Liver (tissue), 9 donors: ENCODE measurements around the gene PSMB11. TPM values are rescaled to one million over a fixed set of nuclear protein-coding genes. Genes with fewer than 3 reads are reported as not detected.

Source experiments
- DNase-seq: peaks from one replicate; pipeline ENCODE4 v3.0.0-alpha.2; 2017; ENCODE audit warnings: low spot score
- H3K27ac ChIP-seq, 2 donors: one replicate each; pipeline ENCODE4 v1.7.0; 2013; ENCODE audit warnings: inconsistent platforms in 2 of 2, low read length in 2 of 2, control low read depth in 1 of 2, low read depth in 1 of 2, mild to moderate bottlenecking in 1 of 2
- H3K27me3 ChIP-seq, 4 donors: one replicate each; pipeline versions ENCODE4 v1.6.1 to v1.7.0; 2013; ENCODE audit warnings: low read length in 3 of 4, inconsistent platforms in 1 of 4, mild to moderate bottlenecking in 1 of 4, moderate library complexity in 1 of 4; ENCODE audit not compliant: control insufficient read depth in 4 of 4, insufficient read depth in 4 of 4
- H3K36me3 ChIP-seq, 4 donors: one replicate each; pipeline versions ENCODE4 v1.6.1 to v1.7.0; 2013; ENCODE audit warnings: low read length in 3 of 4, mild to moderate bottlenecking in 3 of 4, low read depth in 1 of 4, moderate library complexity in 1 of 4; ENCODE audit not compliant: control insufficient read depth in 4 of 4, insufficient read depth in 3 of 4
- H3K4me1 ChIP-seq, 4 donors: one replicate each; pipeline versions ENCODE4 v1.6.1 to v1.7.0; 2013; ENCODE audit warnings: low read length in 3 of 4, mild to moderate bottlenecking in 3 of 4, moderate library complexity in 1 of 4; ENCODE audit not compliant: control insufficient read depth in 4 of 4, insufficient read depth in 4 of 4
- H3K4me3 ChIP-seq, 3 donors: one replicate each; pipeline versions ENCODE4 v1.6.1 to v1.7.0; 2013; ENCODE audit warnings: low read length in 3 of 3, control low read depth in 1 of 3, low read depth in 1 of 3, mild to moderate bottlenecking in 1 of 3
- H3K9ac ChIP-seq, 2 donors: one replicate each; pipeline ENCODE4 v1.7.0; 2013; ENCODE audit warnings: low read length in 2 of 2, mild to moderate bottlenecking in 2 of 2, moderate library complexity in 2 of 2, control low read depth in 1 of 2, low read depth in 1 of 2
- H3K9me3 ChIP-seq, 4 donors: one replicate each; pipeline versions ENCODE4 v1.6.1 to v1.7.0; 2013; ENCODE audit warnings: low read length in 3 of 4; ENCODE audit not compliant: control insufficient read depth in 4 of 4
- ATF3 ChIP-seq: IDR thresholded peaks from 2 replicates; pipeline ENCODE4 v1.6.1; 2016; ENCODE audit warnings: antibody characterized with exemption
- CTCF ChIP-seq: fragments of 150-350 bp; IDR thresholded peaks from 2 replicates; pipeline ENCODE4 v1.5.1; 2017; ENCODE audit warnings: improper control_type of control experiment, low read depth, low read length; ENCODE audit not compliant: missing input control
- EGR1 ChIP-seq, 2 donors: IDR thresholded peaks; 2 replicates each; pipeline ENCODE4 v1.6.1; 2016 to 2018; ENCODE audit warnings: antibody characterized with exemption in 2 of 2, low read depth in 2 of 2
- FOXA1 ChIP-seq: IDR thresholded peaks from 2 replicates; pipeline ENCODE4 v1.6.1; 2016; ENCODE audit warnings: antibody characterized with exemption
- FOXA2 ChIP-seq: IDR thresholded peaks from 2 replicates; pipeline ENCODE4 v1.6.1; 2016; ENCODE audit warnings: antibody characterized with exemption
- GABPA ChIP-seq, 2 donors: IDR thresholded peaks in 1 of 2; conservative IDR thresholded peaks in 1 of 2; 2 replicates each; pipeline ENCODE4 v1.6.1; 2016; ENCODE audit warnings: antibody characterized with exemption in 2 of 2, mild to moderate bottlenecking in 1 of 2, moderate library complexity in 1 of 2
- JUND ChIP-seq, 2 donors: IDR thresholded peaks; 2 replicates each; pipeline ENCODE4 v1.6.1; 2016; ENCODE audit warnings: antibody characterized with exemption in 2 of 2
- NR2F2 ChIP-seq: IDR thresholded peaks from 2 replicates; pipeline ENCODE4 v1.6.1; 2016; ENCODE audit warnings: antibody characterized with exemption
- RAD21 ChIP-seq, 2 donors: IDR thresholded peaks; 2 replicates each; pipeline ENCODE4 v1.6.1; 2016; ENCODE audit warnings: antibody characterized with exemption in 2 of 2, mild to moderate bottlenecking in 2 of 2
- REST ChIP-seq: IDR thresholded peaks from 2 replicates; pipeline ENCODE4 v1.6.1; 2016; ENCODE audit warnings: antibody characterized with exemption, mild to moderate bottlenecking
- RXRA ChIP-seq, 2 donors: IDR thresholded peaks; 2 replicates each; pipeline ENCODE4 v1.6.1; 2017 to 2018; ENCODE audit warnings: antibody characterized with exemption in 2 of 2, mild to moderate bottlenecking in 1 of 2
- SP1 ChIP-seq: IDR thresholded peaks from 2 replicates; pipeline ENCODE4 v1.6.1; 2018; ENCODE audit warnings: antibody characterized with exemption, mild to moderate bottlenecking
- TAF1 ChIP-seq: conservative IDR thresholded peaks from 2 replicates; pipeline ENCODE4 v1.6.1; 2016; ENCODE audit warnings: antibody characterized with exemption, mild to moderate bottlenecking
- YY1 ChIP-seq: IDR thresholded peaks from 2 replicates; pipeline ENCODE4 v1.6.1; 2016; ENCODE audit warnings: antibody characterized with exemption, mild to moderate bottlenecking
- ZBTB33 ChIP-seq: IDR thresholded peaks from 2 replicates; pipeline ENCODE4 v1.6.1; 2016; ENCODE audit warnings: antibody characterized with exemption
- WGBS: extraction: QIAGEN DNeasy Blood & Tissue Kit; methylation state at CpG from one replicate; pipeline ENCODE4 v1.1.7; 2013; 5-methylcytosine and 5-hydroxymethylcytosine counted together
- polyA plus RNA-seq, 2 donors: library from polyadenylated mRNA; stranded (reverse) in 1 of 2; unstranded in 1 of 2; fragments of 200-250 nt in 1 of 2; fragments of >200 nt in 1 of 2; fragmentation: Nextera tagmentation in 1 of 2; extraction: Ambion mirVana in 1 of 2; gene quantifications; one replicate each; pipeline versions ENCODE4 v1.2.1 to v1.2.3, GENCODE V29; 2013 to 2015
- total RNA-seq, 2 donors: library from RNA; depleted of rRNA; stranded (reverse); fragments of >200 nt; gene quantifications; one replicate each; pipeline ENCODE4 v1.2.3, GENCODE V29; 2014
- donor health status: healthy.
- donor health status: healthy.
- donor health status: healthy.
- donor health status: healthy.
- donor health status: healthy.

The PSMB11 gene
- total and polyA plus RNA-seq, 4 donors, result not detected

- H3K27me3 ChIP-seq, result no peaks in the 10 kb centered on the region
- peak overlapping the region in 1 of 2 donors; percentile 79 for H3K9ac ChIP-seq
- H3K9me3 ChIP-seq, result no peaks in the 10 kb centered on the region
- no peak for TF ChIP-seq FOXA1
- no peak for TF ChIP-seq JUND (IDR thresholded peaks at IDR 0.05)
- TF ChIP-seq ZBTB33, result no peak
- no peak for TF ChIP-seq SP1
- TF ChIP-seq TAF1, result no peak
- no peak for TF ChIP-seq EGR1 (IDR thresholded peaks at IDR 0.05; ENCODE audit: low read depth in 2 of 2)
- TF ChIP-seq YY1, result no peak
- no peak for TF ChIP-seq NR2F2
- no peak for TF ChIP-seq RXRA (IDR thresholded peaks at IDR 0.05)
- no peak for TF ChIP-seq RAD21 (IDR thresholded peaks at IDR 0.05)
- no peak for TF ChIP-seq CTCF
- no peak for TF ChIP-seq FOXA2
- no peak for TF ChIP-seq GABPA (IDR thresholded peaks at IDR 0.05 in 1 of 2, conservative IDR thresholded peaks at IDR 0.05 in 1 of 2)
- TF ChIP-seq ATF3, result no peak
- 37% methylated on average over 8 of the region's 8 CpGs for WGBS
- H3K27ac ChIP-seq, result peak overlapping the region; percentile 69 to 80
- peaks cover 3 to 14% (median 7%) of the 10 kb centered on the region in 4 donors for H3K4me1 ChIP-seq
- peak overlapping the region; percentile 62 to 83 (median 65) for H3K4me3 ChIP-seq
- no peak for DNase-seq
- H3K36me3 ChIP-seq, result no peaks in the 10 kb centered on the region
These were observed 32.5 kb upstream of the PSMB11 start for GRCh38 chr14:23009483-23009938.

- no peaks in the 10 kb centered on the region for H3K36me3 ChIP-seq
- peak within 1 kb of the TSS; percentile 65 to 83 (median 70) for H3K4me3 ChIP-seq
- peak within 1 kb of the TSS; percentile 69 to 80 for H3K27ac ChIP-seq
- TF ChIP-seq REST, result no peak
- TF ChIP-seq RAD21 (IDR thresholded peaks at IDR 0.05), result no peak
- TF ChIP-seq SP1, result peak; percentile 6
- peaks cover 3 to 14% (median 7%) of the 10 kb centered on the region in 4 donors for H3K4me1 ChIP-seq
- no peaks in the 10 kb centered on the region for H3K27me3 ChIP-seq
- no peaks in the 10 kb centered on the region for H3K9me3 ChIP-seq
- peak within 1 kb of the TSS in 1 of 2 donors; percentile 79 for H3K9ac ChIP-seq
- peak; percentile 88 for DNase-seq
- WGBS, result 2% methylated on average over 40 of the region's 40 CpGs
These were observed 31.9 kb upstream of the PSMB11 start, which contains the start of gene C14orf93 for GRCh38 chr14:23009939-23010726. Gene C14orf93 (minus strand): TSS chr14:23010143. CDS start chr14:22999023, 11,120 bp downstream.
